ENCODE measurements around the gene GLT8D1.

The GLT8D1 gene

DNA sequence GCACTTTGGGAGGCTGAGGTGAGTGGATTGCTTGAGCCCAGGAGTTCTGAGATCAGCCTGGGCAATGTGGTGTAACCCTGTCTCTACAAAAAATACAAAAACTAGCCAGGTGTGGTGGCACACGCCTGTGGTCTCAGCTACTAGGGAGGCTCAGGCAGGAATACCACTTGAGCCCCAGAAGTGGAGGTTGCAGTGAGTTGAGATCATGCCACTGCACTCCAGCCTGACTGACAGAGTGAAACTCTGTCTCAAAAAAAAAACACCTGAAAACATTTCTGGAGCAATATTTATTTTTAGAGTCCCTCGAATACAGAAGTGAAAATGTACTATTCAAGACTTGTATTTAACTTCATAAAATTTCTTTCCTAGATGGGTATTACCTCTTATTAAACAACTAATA is 4.9 kb upstream of the GLT8D1 start:
- DNase-seq = no peak

DNA sequence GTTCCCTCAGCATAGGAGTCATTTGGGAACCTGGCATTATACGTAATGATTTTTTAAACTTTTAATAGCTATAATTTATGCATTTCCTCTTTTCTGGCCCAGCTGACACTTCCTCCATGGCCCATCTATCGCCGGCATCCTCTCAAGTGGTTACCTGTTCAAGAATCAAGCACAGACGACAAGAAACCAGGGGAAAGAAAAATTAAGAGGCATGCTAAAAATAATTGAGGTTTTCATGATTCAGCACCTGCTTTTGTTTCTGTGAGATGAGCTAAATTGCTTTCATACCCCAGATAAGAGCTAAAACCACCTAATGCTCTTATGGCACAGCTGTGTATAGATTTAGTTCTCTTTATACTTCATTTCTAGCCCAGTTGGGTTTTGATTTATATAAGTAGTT is 2.0 kb upstream of the GLT8D1 start:
- DNase-seq = no peak

DNA sequence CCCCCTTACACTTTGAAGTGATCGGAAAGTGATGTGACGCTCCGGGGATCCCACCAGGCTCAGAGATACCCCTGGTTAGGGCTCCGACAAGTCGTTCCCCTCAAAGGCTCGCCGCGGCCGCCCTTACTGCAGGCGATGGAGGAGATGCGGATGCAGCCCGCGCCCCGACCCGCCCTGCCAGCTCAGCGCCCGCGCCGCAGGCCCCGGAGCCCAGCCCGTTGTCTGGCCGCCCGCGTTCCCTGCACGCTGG is 228 bp downstream of the GLT8D1 start:
- no peak for DNase-seq

DNA sequence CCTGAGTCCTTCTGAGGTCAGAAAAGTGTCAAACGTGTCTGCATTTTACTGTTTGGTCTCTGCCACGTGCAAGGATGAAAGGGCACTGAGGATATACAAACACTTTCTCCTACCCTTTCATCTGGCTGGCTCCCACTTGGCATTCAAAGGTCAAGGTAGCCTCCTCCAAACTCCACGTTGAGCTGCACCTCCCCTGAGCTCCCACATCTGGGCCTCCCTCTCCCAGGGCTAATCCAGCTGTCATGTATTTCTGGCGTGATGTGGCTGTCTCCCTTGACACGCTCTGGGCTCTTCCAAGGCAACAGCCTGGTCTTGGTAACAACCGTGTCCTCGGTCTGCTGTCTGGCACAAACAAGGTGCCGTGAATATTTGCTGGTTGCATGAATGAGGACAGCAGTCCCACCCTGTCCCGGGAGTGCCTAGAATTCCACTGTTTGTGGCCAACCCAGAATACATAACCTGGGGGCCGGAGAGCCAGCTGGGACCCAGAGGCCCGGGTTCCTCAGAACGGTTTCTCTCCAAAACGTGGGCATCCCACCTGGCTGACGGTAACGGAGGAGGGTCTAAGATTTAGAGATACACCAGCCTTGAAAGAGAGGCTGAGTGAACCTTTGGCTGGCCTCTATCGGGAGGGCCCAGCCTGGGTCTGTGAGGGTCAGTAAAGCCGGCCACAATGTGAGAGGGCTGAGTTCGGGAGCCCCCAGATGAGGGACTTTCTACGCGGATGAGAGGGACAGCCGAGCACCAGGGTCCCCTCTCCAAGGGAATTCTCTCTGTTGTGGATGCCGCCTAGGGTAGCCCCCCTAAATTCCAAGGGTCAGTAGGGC is 767 bp downstream of the GLT8D1 start:
- DNase-seq = no peak

DNA sequence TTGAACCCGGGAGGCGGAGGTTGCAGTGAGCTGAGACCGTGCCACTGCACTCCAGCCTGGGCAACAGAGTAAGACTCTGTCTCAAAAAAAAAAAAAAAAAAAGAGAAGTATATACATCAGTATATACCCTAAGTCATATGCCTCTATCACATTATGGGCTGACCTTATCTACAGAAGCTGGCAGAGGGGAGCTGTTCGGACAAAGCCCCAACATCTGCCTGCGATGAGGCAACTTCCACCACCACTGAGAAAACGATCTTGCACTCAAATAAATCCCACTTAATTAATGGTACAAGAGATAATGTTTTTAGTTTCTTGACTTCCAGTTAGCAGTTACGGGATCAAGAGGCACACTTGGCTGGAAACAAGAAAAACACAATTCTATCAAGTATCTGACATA is 2.2 kb downstream of the GLT8D1 start:
- DNase-seq = no peak

DNA sequence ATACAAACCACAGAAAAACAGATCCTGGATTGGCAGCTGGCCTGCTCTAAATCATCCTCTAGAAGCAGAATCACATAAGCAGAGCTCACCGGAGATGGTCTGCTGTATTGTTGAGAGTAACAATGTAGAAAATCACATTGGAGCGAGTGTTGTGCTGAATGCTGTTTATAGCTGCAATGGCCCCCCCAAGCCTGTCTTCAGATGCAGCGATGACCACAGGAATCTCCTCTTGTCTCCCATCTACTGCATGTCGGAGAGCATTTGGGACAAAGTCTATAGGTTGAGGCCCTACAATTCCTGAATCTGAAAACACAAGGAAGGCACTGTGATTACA is 8.0 kb downstream of the GLT8D1 start:
- no peak for DNase-seq

DNA sequence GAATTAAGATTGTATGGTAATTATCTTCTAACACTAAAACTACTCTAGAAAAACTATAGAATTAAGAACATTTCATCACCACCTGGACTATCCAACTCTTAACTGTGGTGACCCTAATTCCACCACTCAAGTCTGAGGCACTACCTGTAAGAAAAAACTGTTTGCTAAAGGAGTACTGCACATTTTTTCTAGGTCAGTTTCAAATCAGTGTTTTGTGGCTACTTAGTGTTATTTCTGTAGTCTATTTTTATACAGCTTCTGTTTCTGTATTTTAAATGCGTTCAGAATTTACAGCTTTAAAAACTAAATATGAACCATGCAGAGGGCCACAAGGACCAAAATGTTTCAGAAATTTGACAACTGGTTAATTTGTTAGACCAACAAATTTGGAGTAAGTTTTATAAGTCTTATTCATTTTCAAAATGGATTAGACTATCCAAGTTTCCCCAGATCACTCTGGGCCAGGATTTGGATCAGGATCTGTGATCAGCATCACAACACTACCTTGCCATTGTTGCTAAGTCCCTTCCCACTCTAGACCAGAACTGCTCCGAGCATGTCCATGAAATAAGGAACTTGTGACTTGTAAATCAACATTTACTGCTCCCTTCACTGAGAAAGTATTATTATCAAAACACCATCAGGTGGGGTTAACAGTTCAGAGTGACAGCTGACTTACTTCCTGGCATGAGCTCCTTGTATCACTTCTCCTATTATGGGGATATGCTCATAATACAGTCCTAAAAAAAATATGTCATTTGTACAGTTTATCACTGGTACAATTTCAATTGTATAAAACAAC is 8.6 kb downstream of the GLT8D1 start:
- no peak for DNase-seq

DNA sequence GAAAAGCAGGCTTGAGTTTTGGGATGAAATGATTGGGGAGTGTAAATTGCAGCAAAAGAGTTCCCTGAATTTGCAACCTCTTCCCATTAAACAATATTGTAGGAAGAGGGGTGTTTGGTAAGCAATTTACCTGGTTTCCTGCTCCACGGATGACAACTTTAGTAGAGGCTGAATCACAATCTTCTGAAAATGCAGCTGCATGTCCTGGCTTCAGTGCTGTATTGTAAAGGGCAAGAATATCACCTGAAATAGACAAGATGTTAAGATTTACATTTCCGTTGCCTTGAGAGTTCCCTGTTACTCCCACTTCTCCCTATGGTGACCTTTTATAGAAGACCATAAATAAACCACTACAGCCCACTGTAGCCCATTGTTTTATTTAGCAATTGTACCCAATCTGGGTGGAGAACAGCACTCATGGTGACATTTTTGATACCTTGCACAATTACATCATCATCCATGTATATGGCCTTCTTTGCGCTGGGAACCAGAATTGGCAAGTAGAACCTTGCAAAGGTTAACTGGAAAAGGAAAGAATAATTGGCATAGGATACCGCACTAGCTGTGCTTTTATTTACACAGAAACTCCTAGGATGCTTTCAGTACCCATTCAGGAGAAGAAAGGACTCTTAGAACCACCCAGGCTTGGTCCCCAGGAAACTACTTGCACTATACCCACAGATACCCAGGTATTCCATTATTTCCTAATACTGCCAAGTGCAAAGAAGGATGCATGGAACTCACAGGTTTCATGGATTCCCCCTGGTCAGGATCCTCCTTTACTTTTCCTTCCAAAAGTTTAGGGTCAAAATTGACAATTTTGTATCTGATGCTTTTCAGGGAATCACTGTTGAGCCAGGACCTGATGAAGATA is 9.6 kb downstream of the GLT8D1 start:
- DNase-seq = no peak

DNA sequence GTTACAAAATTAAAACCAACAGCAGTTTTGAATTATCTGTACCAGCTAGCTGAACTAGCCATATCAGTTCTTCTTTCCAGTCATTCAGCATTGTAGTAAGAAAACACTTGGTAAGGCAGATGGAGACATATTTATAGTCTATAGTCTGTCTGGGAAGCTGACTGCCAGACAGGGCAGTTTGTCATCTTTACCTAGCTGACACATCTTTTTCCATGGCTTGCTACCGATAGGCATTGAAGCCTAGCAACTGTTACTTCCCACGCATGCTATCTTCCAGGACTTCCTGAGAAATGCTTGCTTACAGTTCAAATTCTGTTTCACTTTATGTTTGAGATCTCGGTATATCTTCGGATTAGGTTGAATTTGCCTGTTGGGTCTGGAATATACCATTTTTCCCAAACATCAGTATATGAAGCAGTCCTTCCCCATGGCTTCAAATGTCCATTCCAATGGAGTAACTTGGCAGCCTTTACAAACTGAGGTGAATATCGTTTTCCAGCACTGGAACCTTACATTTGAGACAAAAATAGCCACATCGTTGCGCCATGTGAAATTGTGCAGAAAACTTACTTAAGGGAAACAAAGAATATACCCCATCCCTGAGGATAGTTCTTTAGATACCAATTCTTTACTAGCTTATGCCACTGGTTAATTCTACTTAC is 10.9 kb downstream of the GLT8D1 start:
- no peak for DNase-seq

DNA sequence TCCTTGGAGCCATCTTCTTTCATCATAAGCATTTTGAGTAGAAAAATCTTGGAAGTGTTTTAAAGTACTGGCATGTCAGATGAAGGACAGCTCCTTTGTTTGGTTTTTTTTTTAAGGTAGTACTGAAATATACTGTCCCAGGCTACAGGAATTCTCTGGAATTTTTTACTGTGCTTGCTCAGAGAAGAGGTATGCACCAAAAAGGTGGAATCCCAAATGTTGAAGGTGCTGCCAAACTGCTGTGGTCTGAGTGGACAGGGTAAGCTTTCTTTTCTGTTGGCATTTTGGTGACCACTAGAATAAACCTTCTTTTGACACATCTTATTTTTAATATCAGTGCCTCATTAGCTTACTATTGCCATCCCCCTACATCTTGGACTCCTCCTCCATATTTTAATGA is 12.5 kb downstream of the GLT8D1 start:
- DNase-seq = no peak

DNA sequence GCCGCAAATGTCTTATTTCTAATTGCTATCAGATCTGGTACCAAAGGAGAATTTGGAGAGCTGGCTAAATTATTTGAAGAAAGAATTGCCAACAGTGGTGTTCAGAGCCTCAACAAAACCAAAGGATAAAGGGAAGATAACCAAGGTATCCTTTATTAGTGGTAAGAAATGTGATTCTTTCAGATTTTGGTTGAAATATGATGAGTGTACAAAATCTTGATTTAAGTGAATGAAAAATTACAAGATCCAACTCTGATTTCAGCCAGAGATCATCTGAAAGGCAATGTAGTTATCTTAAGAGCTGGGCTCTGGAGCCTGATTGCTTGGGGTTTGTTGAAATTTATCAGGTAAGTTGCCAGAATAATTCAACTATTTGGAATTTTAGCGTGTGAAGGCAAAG is 15.0 kb downstream of the GLT8D1 start:
- no peak for DNase-seq

DNA sequence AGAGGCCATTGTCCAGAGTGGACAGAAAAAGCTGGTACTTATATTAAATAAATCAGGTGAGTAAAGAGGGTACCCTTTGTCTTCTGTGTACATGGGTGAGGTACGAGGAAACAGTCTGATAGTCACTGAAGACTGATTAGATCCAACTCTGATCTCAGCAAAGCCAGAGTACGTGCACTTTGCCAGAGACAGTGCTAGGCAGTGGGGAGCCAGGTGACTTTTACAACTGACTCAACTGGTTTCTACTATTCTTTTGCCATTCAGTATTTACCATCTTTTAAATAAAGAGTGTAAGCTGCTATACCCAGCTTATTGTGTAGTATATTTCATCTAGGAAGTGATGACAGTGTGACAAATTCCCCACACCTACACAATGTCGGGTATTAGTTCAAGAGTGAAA is 16.4 kb downstream of the GLT8D1 start:
- no peak for DNase-seq

DNA sequence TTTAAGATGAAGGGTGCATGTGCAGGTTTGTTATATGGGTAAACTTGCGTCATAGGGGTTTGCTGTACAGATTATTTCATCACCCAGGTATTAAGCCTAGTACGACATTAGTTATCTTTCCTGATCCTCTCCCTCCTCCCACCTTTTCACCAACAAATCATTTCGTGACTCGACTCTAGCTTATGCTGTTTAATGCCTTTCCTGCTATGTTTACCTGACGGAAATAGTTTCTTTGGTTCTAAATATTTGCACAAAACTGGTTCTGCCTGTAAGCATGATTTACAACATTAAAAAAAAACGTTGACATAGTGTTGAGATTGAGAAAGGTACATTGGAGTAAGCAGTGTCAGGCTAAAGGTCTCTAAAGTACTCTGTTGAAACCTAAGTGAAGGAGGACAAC is 17.3 kb downstream of the GLT8D1 start:
- no peak for DNase-seq

DNA sequence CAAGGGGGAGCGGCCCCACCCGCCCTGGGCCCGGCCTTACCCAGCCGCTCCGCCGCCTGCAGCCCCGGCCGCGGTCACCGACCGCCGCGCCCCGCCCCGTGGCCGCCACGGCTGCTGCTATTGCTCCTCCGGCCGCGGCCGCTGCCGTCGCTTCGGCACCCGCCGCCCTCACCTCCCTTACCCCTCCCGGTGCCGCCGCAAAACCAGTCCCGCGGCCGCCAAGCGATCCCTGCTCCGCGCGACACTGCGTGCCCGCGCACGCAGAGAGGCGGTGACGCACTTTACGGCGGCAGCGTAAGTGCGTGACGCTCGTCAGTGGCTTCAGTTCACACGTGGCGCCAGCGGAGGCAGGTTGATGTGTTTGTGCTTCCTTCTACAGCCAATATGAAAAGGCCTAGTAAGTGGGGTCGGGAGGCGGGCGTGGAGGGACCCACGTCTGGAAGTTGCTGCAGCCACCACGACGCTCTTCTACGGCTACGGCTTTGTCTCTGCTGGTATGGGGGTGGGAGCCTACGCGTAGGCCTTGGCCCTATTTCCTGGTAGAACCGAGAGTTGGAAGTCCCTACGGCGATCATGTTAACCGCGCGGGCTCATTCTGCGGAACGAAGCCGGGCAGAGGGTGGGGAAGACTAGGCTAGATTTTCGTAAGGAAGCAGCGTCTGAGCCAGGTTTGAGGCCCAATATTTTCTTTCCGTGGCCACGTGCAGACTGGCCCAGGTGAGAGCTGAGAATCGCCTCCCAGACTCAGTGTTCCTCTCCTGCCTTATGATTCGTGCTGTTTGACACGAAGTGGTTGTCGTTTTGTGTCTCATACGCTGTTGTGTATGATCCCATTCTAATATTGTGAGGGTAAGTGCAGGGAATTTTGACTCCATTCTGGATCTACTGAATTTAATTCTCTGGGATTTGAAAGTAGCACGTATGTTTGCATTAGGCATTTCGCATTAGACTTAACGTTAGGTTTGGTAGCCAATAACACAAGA is 19.6 kb downstream of the GLT8D1 start, which contains the start of the genes GNL3 and PBRM1:
TSS of gene GNL3 (plus strand) at position 324 of the 983 bp plus-strand sequence. CDS start at position 385, 61 bp downstream.
TSS of gene PBRM1 (minus strand) at position 205 of the 983 bp plus-strand sequence.
- peak; percentile 60 for DNase-seq

DNA sequence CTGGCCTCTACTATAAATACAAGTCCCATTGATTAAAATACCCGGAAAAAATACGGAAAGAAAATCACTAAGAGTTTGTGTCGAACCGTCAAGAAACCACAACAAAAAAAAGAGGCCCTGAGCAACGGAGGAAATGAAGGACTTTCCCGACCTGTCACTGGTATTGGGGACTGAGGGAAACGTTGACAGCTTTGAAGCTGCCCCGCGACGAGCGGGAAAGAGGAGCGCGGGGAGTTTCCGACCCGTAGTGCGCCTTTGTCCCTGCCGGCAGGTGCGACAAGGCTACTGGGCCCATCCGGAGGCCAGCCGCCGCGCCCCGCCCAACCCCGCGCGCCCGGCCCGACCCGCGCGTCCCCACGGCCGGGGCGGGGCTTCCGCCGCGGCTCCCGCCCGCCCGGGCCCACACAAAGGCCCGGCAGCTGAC is 20.3 kb downstream of the GLT8D1 start:
- DNase-seq = no peak

DNA sequence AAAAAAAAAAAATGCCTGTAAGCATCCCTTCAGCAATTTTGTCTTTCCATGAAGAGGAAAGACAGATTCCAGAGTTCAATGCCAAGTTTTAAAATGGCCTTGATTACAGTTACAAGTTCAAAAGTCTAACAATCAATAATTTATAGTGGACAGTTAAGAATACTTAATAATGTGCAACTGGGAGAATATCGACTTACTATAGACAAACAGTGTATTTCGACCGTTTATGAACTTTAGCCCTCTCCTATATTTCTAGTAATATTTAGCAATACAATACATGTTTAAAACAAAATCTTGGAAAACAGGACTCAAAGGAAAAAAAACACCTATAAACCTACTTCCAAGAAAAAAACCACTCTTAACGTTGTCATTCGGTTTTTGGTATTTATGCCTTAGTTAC is 21.4 kb downstream of the GLT8D1 start:
- no peak for DNase-seq

DNA sequence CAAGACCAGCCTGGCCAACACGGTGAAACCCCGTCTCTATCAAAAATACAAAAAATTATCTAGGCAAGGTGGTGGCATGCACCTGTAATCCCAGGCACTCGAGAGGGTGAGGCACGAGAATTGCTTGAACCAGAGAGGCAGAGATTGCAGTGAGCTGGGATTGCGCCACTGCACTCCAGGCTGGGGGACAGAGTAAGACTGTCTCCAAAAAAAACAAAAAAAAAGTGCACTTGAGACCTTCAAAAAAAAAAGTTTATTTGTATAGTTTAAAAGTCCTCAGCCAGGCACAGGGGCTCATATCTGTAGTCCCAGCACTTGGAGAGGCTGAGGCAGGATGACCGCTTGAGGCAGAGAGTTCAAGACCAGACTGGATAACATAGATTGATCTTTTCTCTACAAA is 22.0 kb downstream of the GLT8D1 start:
- no peak for DNase-seq

DNA sequence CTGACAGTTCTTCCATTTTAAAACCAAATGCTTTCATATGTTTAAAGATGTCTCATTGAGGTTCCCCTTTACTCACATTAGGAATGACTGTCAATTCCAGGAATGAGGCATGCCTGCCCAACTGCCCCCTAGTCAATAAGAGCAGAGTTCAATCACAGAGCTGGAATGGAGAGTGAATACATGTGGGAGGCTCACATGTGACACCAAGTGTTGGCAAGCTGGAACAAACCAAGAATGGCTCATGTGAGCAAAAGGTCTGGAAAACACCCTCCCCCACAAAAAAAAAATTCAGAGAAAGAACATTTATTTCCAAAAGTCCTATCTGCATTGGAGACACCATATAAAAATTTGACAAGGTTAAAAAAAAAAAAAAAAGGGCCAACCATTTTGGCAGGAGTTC is 23.6 kb downstream of the GLT8D1 start:
- DNase-seq = no peak

DNA sequence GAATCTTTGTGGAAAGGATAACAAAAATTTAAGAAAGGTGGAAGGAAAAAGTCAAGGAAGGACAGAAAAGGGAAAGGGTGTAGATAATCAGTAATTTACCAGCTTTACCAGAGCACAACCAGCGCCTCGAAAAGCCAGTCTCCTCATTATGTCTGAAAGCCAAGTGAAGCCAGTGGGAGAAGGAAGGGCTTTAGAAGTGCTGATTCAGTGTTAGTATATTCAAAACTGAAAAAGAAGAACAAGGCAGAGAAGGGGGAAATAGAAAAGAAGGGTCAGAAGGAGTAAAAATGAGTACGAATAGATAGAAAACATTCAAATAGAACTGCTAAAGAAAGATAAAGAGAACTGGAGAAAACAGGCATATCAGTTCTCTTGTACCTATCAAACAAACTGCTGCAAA is 24.0 kb downstream of the GLT8D1 start:
- DNase-seq = no peak

DNA sequence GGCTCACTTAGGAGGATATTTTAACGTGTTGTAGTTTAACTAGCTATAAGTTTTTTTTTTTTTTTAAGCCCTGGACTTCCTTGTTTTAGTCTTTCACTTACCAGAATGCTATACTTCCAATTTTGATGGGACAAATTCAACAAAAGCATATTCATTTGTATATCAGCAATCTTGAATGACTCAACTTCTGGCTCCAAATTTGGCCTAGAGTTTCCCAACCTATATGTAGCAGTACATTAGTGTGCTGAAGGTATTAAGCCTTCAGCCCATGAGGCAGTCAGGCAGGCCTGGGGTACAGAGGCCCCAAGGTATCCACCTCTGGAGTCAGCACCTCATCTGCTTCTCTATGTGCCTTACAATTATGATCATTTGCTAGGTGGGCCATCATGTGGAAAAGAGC is 25.8 kb downstream of the GLT8D1 start:
- no peak for DNase-seq

DNA sequence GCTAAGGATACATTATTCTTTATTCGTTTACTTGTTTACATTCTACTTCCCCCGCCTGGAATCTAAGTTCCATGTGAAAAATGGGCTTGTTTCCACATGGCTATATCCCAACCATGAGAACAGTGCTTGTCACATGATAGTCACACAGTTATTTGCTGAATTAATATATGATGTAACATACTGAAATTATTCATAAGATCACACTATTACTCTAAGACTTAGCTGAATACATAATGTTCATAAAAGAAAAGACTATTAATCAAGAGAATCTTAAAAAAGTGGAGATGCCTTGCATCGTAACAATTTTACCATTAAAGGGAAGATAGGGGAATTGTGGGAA is 26.4 kb downstream of the GLT8D1 start:
- DNase-seq = no peak

All from DMS 273 treated with DMSO at 0.1 percent for 48 hours (cell line).